GM12878 (cell line): Measurements from ENCODE around the gene ZDHHC14. TPM values are rescaled to one million over a fixed set of nuclear protein-coding genes. Genes with fewer than 3 reads are reported as not detected.

Source experiments
- BHLHE40 ChIP-seq, 2 experiments: fragments of 450-650 bp in 1 of 2; IDR thresholded peaks; 2 replicates each; pipeline ENCODE4 v1.6.1; 2011 to 2017; ENCODE audit warnings: low read depth in 2 of 2, borderline replicate concordance in 1 of 2, improper control_type of control experiment in 1 of 2, low read length in 1 of 2, mild to moderate bottlenecking in 1 of 2
- BRCA1 ChIP-seq: IDR thresholded peaks from 2 replicates; pipeline ENCODE4 v1.6.1; 2011; ENCODE audit warnings: low read depth, low read length, improper control_type of control experiment
- CTCF ChIP-seq, 3 experiments: IDR thresholded peaks in 2 of 3; conservative IDR thresholded peaks in 1 of 3; 2 replicates each; pipeline ENCODE4 v1.5.1; 2011; ENCODE audit warnings: low read depth in 3 of 3, low read length in 3 of 3, mild to moderate bottlenecking in 3 of 3, control low read depth in 2 of 3, moderate library complexity in 2 of 3, inconsistent platforms in 1 of 3, mixed read lengths in 1 of 3; ENCODE audit not compliant: control insufficient read depth in 2 of 3, insufficient read depth in 1 of 3; ENCODE audit errors: extremely low read depth in 1 of 3
- FOS ChIP-seq: IDR thresholded peaks from 3 replicates; pipeline ENCODE4 v1.6.1; 2011; ENCODE audit warnings: borderline replicate concordance; ENCODE audit not compliant: insufficient read length; ENCODE audit errors: extremely low read depth
- GATAD2B ChIP-seq: fragments of 450-650 bp; conservative IDR thresholded peaks from 2 replicates; pipeline ENCODE4 v1.6.1; 2017; ENCODE audit warnings: low read depth, mild to moderate bottlenecking, moderate library complexity
- IKZF1 ChIP-seq: fragments of 450-650 bp; conservative IDR thresholded peaks from 2 replicates; pipeline ENCODE4 v1.6.1; 2017; ENCODE audit warnings: antibody characterized with exemption, mild to moderate bottlenecking
- MYB ChIP-seq: fragments of 150-350 bp; IDR thresholded peaks from 2 replicates; pipeline ENCODE4 v1.6.1; 2014; ENCODE audit warnings: mild to moderate bottlenecking, low read depth, low read length, borderline replicate concordance
- NFYB ChIP-seq: IDR thresholded peaks from 2 replicates; pipeline ENCODE4 v1.6.1; 2011; ENCODE audit warnings: low read depth, mild to moderate bottlenecking, low read length, improper control_type of control experiment, moderate library complexity; ENCODE audit not compliant: insufficient read depth
- RAD21 ChIP-seq: IDR thresholded peaks from 2 replicates; pipeline ENCODE4 v1.6.1; 2011; ENCODE audit warnings: mild to moderate bottlenecking, low read depth, low read length, moderate library complexity; ENCODE audit not compliant: insufficient read depth
- RELA ChIP-seq: fragments of 450-650 bp; IDR thresholded peaks from 2 replicates; pipeline ENCODE4 v1.8.0; 2014; ENCODE audit warnings: borderline replicate concordance; ENCODE audit not compliant: partially characterized antibody
- SKIL ChIP-seq: fragments of 450-650 bp; IDR thresholded peaks from 2 replicates; pipeline ENCODE4 v1.6.1; 2017; ENCODE audit warnings: mild to moderate bottlenecking, low read depth, inconsistent platforms; ENCODE audit not compliant: poor library complexity, severe bottlenecking
- SMC3 ChIP-seq: IDR thresholded peaks from 2 replicates; pipeline ENCODE4 v1.6.1; 2011; ENCODE audit warnings: low read length, improper control_type of control experiment, borderline replicate concordance
- ZNF207 ChIP-seq: fragments of 450-650 bp; IDR thresholded peaks from 2 replicates; pipeline ENCODE4 v1.6.1; 2014; ENCODE audit warnings: antibody characterized with exemption, mild to moderate bottlenecking, borderline replicate concordance
- ZNF24 ChIP-seq: fragments of 450-650 bp; IDR thresholded peaks from 2 replicates; pipeline ENCODE4 v1.6.1; 2017; ENCODE audit warnings: antibody characterized with exemption, mild to moderate bottlenecking
- ZNF592 ChIP-seq: fragments of 450-650 bp; IDR thresholded peaks from 2 replicates; pipeline ENCODE4 v1.6.1; 2017; ENCODE audit warnings: mild to moderate bottlenecking, moderate library complexity
- polyA plus RNA-seq, 11 experiments: library from polyadenylated mRNA; depleted of rRNA in 4 of 11; unstranded in 6 of 11; stranded (reverse) in 5 of 11; fragments of >200 nt; fragmentation: Nextera tagmentation in 4 of 11; fragmentation: Illumina TruSeq in 1 of 11; extraction: Ambion mirVana in 4 of 11; extraction: Trizol in 1 of 11; gene quantifications; 1 replicate in 1 of 11; 2 replicates in 10 of 11; pipeline versions ENCODE4 v1.2.1 to v1.2.3, GENCODE V29; 2011 to 2016; ENCODE audit warnings: inconsistent platforms in 2 of 11, missing spikeins in 2 of 11, low read depth in 1 of 11
- total RNA-seq, 4 experiments: library from RNA; depleted of rRNA in 3 of 4; stranded (reverse); fragments of >200 nt in 3 of 4; fragmentation: Illumina TruSeq in 1 of 4; extraction: Trizol in 1 of 4; gene quantifications; 2 replicates each; pipeline versions ENCODE4 v1.2.1 to v1.2.3, GENCODE V29; 2013 to 2021

Gene ZDHHC14
- total and polyA plus RNA-seq, 10 of the 15 experiments (the other 5 are each of a cell fraction or from before 2014, with no cell fraction given): 0.15 to 16.0 (median 0.76) TPM; not detected in 1

GRCh38 chr6:157597461-157598312 lies 216.7 kb downstream of the ZDHHC14 start (continued):
- TF ChIP-seq ZNF592 (0 out of 2 replicates have a peak, but pooled peaks have one; percentile 34), BHLHE40 (IDR thresholded peaks at IDR 0.05; ENCODE audit: borderline replicate concordance in 1 of 2, low read depth in 2 of 2, low read length in 1 of 2) (no peak; a peak in 1 of 4 replicates), NFYB (no peak), FOS (no peak), ZNF24 (0 out of 2 replicates have a peak, but pooled peaks have one; percentile 50), SMC3 (peak; percentile 79), SKIL (no peak), IKZF1 (peak; percentile 51; the same call in 1 of the 2 replicates), BRCA1 (no peak), MYB (no peak), ZNF207 (0 out of 2 replicates have a peak, but pooled peaks have one; percentile 28), CTCF (IDR thresholded peaks at IDR 0.05 in 2 of 3, conservative IDR thresholded peaks at IDR 0.05 in 1 of 3; ENCODE audit: control insufficient read depth in 2 of 3, extremely low read depth in 1 of 3, insufficient read depth in 1 of 3, low read depth in 3 of 3, low read length in 3 of 3) (peak; percentile 51 to 72 (median 56); a peak in 5 of 6 replicates), RELA (no peak), GATAD2B (peak; percentile 62; the same call in 1 of the 2 replicates), RAD21 (peak; percentile 75)
